Activated CD8-positive, alpha-beta memory T cell treated with anti-CD3 and anti-CD28 coated beads, Interleukin-2, amount 10 ng/mL, durations not matched to agents 7 days and 5 days (primary cell): ENCODE data around the gene IBA57. TPM values are rescaled to one million over a fixed set of nuclear protein-coding genes. Genes with fewer than 3 reads are reported as not detected.

ENCODE experiments used
- ATAC-seq: fragments of 150-1000 bp; cut with Tn5 transposase; one replicate; pipeline ENCODE4 v1.10.0; 2021; ENCODE audit warnings: moderate library complexity
- CTCF ChIA-PET: fragments of 350-600 bp; sonication (Branson Sonifier 250); formaldehyde crosslinking; loops from one replicate; lab custom pipeline; 2021; ENCODE audit warnings: antibody characterized with exemption; lab: Charles Lee
- DNase-seq: peaks from one replicate; pipeline ENCODE4 v3.0.0-alpha.2; 2020
- H3K27ac Mint-ChIP-seq: one replicate; pipeline ENCODE4 v1.8.0; 2021; ENCODE audit warnings: mild to moderate bottlenecking, mixed read lengths
- H3K27me3 Mint-ChIP-seq: one replicate; pipeline ENCODE4 v1.8.0; 2021; ENCODE audit warnings: mixed read lengths
- H3K36me3 Mint-ChIP-seq: one replicate; pipeline ENCODE4 v1.8.0; 2021; ENCODE audit warnings: mild to moderate bottlenecking, mixed read lengths
- H3K4me1 Mint-ChIP-seq: one replicate; pipeline ENCODE4 v1.8.0; 2021; ENCODE audit warnings: mixed read lengths
- H3K4me3 Mint-ChIP-seq: one replicate; pipeline ENCODE4 v1.8.0; 2021; ENCODE audit warnings: mild to moderate bottlenecking, moderate library complexity, mixed read lengths
- H3K9me3 Mint-ChIP-seq: one replicate; pipeline ENCODE4 v1.8.0; 2022; ENCODE audit warnings: low read depth, mixed read lengths
- total RNA-seq, 2 experiments: library from RNA; stranded (reverse); gene quantifications; one replicate each; pipeline ENCODE4 v1.2.3, GENCODE V29; 2021

The IBA57 gene
- 1 to 10 TPM; 6.8 to 8.5 TPM for total RNA-seq

GRCh38 chr1:228165372-228166169 is at the start of gene IBA57:
TSS of gene IBA57 (plus strand) at chr1:228165804. CDS start at chr1:228165817, 13 bp downstream.
- DNase-seq (peak; percentile 100), ATAC-seq (peak; percentile 87)
- CTCF ChIA-PET: interaction anchor here (1.0 to 5.2 kb wide), 28 partner anchors 9 to 1757 kb away, joined by 3 to 62 read pairs (median 4); partner anchors contain the start of genes GUK1 and ZNF678
- no peaks in the 10 kb centered on the region for H3K9me3 Mint-ChIP-seq
- peak within 1 kb of the TSS; percentile 95 for H3K27ac Mint-ChIP-seq
- no peaks in the 10 kb centered on the region for H3K36me3 Mint-ChIP-seq
- no peaks in the 10 kb centered on the region for H3K27me3 Mint-ChIP-seq
- peaks cover 36% of the 10 kb centered on the region for H3K4me1 Mint-ChIP-seq
- peak within 1 kb of the TSS; percentile 85 for H3K4me3 Mint-ChIP-seq

- DNase-seq (no peak), ATAC-seq (no peak)
- H3K4me1 Mint-ChIP-seq: peaks cover 4% of the 10 kb centered on the region
- H3K4me3 Mint-ChIP-seq: no peak overlapping the region
- H3K27me3 Mint-ChIP-seq: no peaks in the 10 kb centered on the region
- peaks cover 4% of the 10 kb centered on the region for H3K9me3 Mint-ChIP-seq
- peaks cover 8% of the 10 kb centered on the region for H3K36me3 Mint-ChIP-seq
- no peak overlapping the region for H3K27ac Mint-ChIP-seq
- CTCF ChIA-PET: no interaction called here
These were observed 48.3 kb upstream of the IBA57 start for GRCh38 chr1:228117335-228117734.

- H3K27me3 Mint-ChIP-seq: no peaks in the 10 kb centered on the region
These were observed 47.6 kb upstream of the IBA57 start for GRCh38 chr1:228118040-228118439.

GRCh38 chr1:228120351-228120750 is 45.3 kb upstream of the IBA57 start:
- ATAC-seq (no peak), DNase-seq (no peak)
- Mint-ChIP-seq H3K4me3 (no peak overlapping the region), H3K36me3 (peaks cover 8% of the 10 kb centered on the region), H3K27ac (no peak overlapping the region), H3K4me1 (peaks cover 6% of the 10 kb centered on the region), H3K27me3 (peaks cover 2% of the 10 kb centered on the region), H3K9me3 (peaks cover 4% of the 10 kb centered on the region)
- CTCF ChIA-PET: interaction anchor here (2.8 kb wide), 1 partner anchor 11 kb away, joined by 20 read pairs; no protein-coding TSS in a partner anchor

More at GRCh38 chr1:228118040-228118439, 47.6 kb upstream of the IBA57 start:
- no peak overlapping the region for H3K27ac Mint-ChIP-seq
- peaks cover 4% of the 10 kb centered on the region for H3K9me3 Mint-ChIP-seq
- peaks cover 4% of the 10 kb centered on the region for H3K4me1 Mint-ChIP-seq
- peaks cover 8% of the 10 kb centered on the region for H3K36me3 Mint-ChIP-seq
- DNase-seq (no peak), ATAC-seq (no peak)
- CTCF ChIA-PET: interaction anchor here (1.5 kb wide), 1 partner anchor 13 kb away, joined by 5 read pairs; no protein-coding TSS in a partner anchor
- H3K4me3 Mint-ChIP-seq: no peak overlapping the region

GRCh38 chr1:228120857-228121489 is 44.6 kb upstream of the IBA57 start:
- Mint-ChIP-seq H3K4me1 (peaks cover 7% of the 10 kb centered on the region), H3K27me3 (peaks cover 2% of the 10 kb centered on the region), H3K36me3 (peaks cover 8% of the 10 kb centered on the region), H3K9me3 (peaks cover 4% of the 10 kb centered on the region), H3K4me3 (peak overlapping the region; percentile 31), H3K27ac (peak overlapping the region; percentile 49)
- CTCF ChIA-PET: interaction anchor here (2.8 kb wide), 1 partner anchor 10 kb away, joined by 20 read pairs; no protein-coding TSS in a partner anchor
- DNase-seq (no peak), ATAC-seq (peak; percentile 57)

- Mint-ChIP-seq H3K27me3 (peaks cover 2% of the 10 kb centered on the region), H3K4me3 (no peak overlapping the region), H3K36me3 (peaks cover 2% of the 10 kb centered on the region), H3K9me3 (peaks cover 3% of the 10 kb centered on the region), H3K4me1 (peaks cover 7% of the 10 kb centered on the region), H3K27ac (no peak overlapping the region)
- CTCF ChIA-PET: interaction anchor here (0.6 to 1.3 kb wide), 3 partner anchors 14 to 284 kb away, joined by 3 read pairs; partner anchors contain the start of gene TRIM11
- no peak for ATAC-seq
- no peak for DNase-seq
These were observed 42.6 kb upstream of the IBA57 start for GRCh38 chr1:228122921-228123441.

GRCh38 chr1:228123505-228123904 is 42.1 kb upstream of the IBA57 start:
- ATAC-seq (no peak), DNase-seq (no peak)
- H3K4me1 Mint-ChIP-seq: peaks cover 7% of the 10 kb centered on the region
- CTCF ChIA-PET: interaction anchor here (0.6 to 1.0 kb wide), 2 partner anchors 43 to 283 kb away, joined by 3 read pairs; partner anchors contain the start of gene TRIM11
- H3K9me3 Mint-ChIP-seq: no peaks in the 10 kb centered on the region
- H3K27me3 Mint-ChIP-seq: peaks cover 5% of the 10 kb centered on the region
- no peaks in the 10 kb centered on the region for H3K36me3 Mint-ChIP-seq
- H3K27ac Mint-ChIP-seq: no peak overlapping the region
- no peak overlapping the region for H3K4me3 Mint-ChIP-seq

- no peaks in the 10 kb centered on the region for H3K9me3 Mint-ChIP-seq
- CTCF ChIA-PET: no interaction called here
- H3K27me3 Mint-ChIP-seq: peaks cover 9% of the 10 kb centered on the region
- no peak for ATAC-seq
- H3K27ac Mint-ChIP-seq: no peak overlapping the region
- no peaks in the 10 kb centered on the region for H3K36me3 Mint-ChIP-seq
- peaks cover 7% of the 10 kb centered on the region for H3K4me1 Mint-ChIP-seq
- no peak for DNase-seq
- no peak overlapping the region for H3K4me3 Mint-ChIP-seq
These were observed 40.4 kb upstream of the IBA57 start for GRCh38 chr1:228125185-228125584.

GRCh38 chr1:228131766-228132165 is 33.8 kb upstream of the IBA57 start:
- Mint-ChIP-seq H3K27me3 (peaks cover 22% of the 10 kb centered on the region), H3K9me3 (no peaks in the 10 kb centered on the region), H3K4me1 (peaks cover 14% of the 10 kb centered on the region), H3K27ac (no peak overlapping the region), H3K4me3 (no peak overlapping the region), H3K36me3 (no peaks in the 10 kb centered on the region)
- CTCF ChIA-PET: interaction anchor here (1.0 to 5.3 kb wide), 8 partner anchors 11 to 384 kb away, joined by 3 to 62 read pairs (median 4); partner anchors contain the start of genes IBA57 and MRPL55
- DNase-seq (no peak), ATAC-seq (no peak)

GRCh38 chr1:228134591-228134990 is 31.0 kb upstream of the IBA57 start:
- CTCF ChIA-PET: interaction anchor here (1.6 kb wide), 1 partner anchor 32 kb away, joined by 10 read pairs; no protein-coding TSS in a partner anchor
- Mint-ChIP-seq H3K4me1 (peaks cover 26% of the 10 kb centered on the region), H3K9me3 (no peaks in the 10 kb centered on the region)

GRCh38 chr1:228136901-228137300 is 28.7 kb upstream of the IBA57 start:
- ATAC-seq: no peak
- Mint-ChIP-seq H3K27me3 (peaks cover 10% of the 10 kb centered on the region), H3K27ac (no peak overlapping the region), H3K36me3 (peaks cover 9% of the 10 kb centered on the region), H3K4me3 (no peak overlapping the region), H3K9me3 (no peaks in the 10 kb centered on the region), H3K4me1 (peaks cover 21% of the 10 kb centered on the region)
- CTCF ChIA-PET: interaction anchor here (0.7 to 5.1 kb wide), 6 partner anchors 15 to 378 kb away, joined by 3 to 57 read pairs (median 3); partner anchors contain the start of gene IBA57
- DNase-seq: no peak

More at GRCh38 chr1:228134591-228134990, 31.0 kb upstream of the IBA57 start:
- H3K27me3 Mint-ChIP-seq: peaks cover 18% of the 10 kb centered on the region
- no peak overlapping the region for H3K27ac Mint-ChIP-seq
- no peaks in the 10 kb centered on the region for H3K36me3 Mint-ChIP-seq
- H3K4me3 Mint-ChIP-seq: no peak overlapping the region
- DNase-seq (no peak), ATAC-seq (no peak)

GRCh38 chr1:228139406-228139930 is 26.1 kb upstream of the IBA57 start:
- H3K27me3 Mint-ChIP-seq: peaks cover 10% of the 10 kb centered on the region
- peaks cover 21% of the 10 kb centered on the region for H3K36me3 Mint-ChIP-seq
- peaks cover 45% of the 10 kb centered on the region for H3K4me1 Mint-ChIP-seq
- CTCF ChIA-PET: interaction anchor here (0.7 to 5.1 kb wide), 3 partner anchors 9 to 324 kb away, joined by 3 to 57 read pairs (median 15); partner anchors contain the start of gene IBA57
- peak overlapping the region; percentile 99 for H3K27ac Mint-ChIP-seq
- DNase-seq (no peak), ATAC-seq (no peak)
- H3K4me3 Mint-ChIP-seq: peak overlapping the region; percentile 98
- H3K9me3 Mint-ChIP-seq: no peaks in the 10 kb centered on the region
